ENCODE measurements around the gene ADGRB2. TPM values are rescaled to one million over a fixed set of nuclear protein-coding genes. Genes with fewer than 3 reads are reported as not detected.
A peak's percentile ranks its signal among the peaks of the same experiment; 100 is the strongest.
"Not testable (repeated sequence)": the region's sequence is repeated elsewhere in the genome, so short reads cannot be mapped to it uniquely, and the experiment has no call there.

ADGRB2 gene
- total RNA-seq, 4 donors from 2014 or later: 2.4 to 14.3 (median 9.8) TPM

- Histone ChIP-seq H3K27ac (no peak overlapping the region), H3K9me3 (no peaks in the 10 kb centered on the region), H3K4me1 (peaks cover 26 to 35% of the 10 kb centered on the region in 2 donors), H3K36me3 (no peaks in the 10 kb centered on the region), H3K4me3 (replicated peaks in 1 of 3) (no peak overlapping the region), H3K27me3 (no peaks in the 10 kb centered on the region)
- DNase-seq: no peak
- no peak for TF ChIP-seq POLR2A (IDR thresholded peaks at IDR 0.05)
- no peak for TF ChIP-seq CTCF (IDR thresholded peaks at IDR 0.05)
- WGBS, 2 donors: 83 to 86% methylated on average over 11 of the region's 11 CpGs
- intact Hi-C loops (cut with DNase I): loop anchor here (5.0 kb wide), 1 partner anchor 41 kb away; no protein-coding TSS in a partner anchor
These were observed 55.8 kb downstream of the ADGRB2 start for GRCh38 chr1:31708324-31708723.

GRCh38 chr1:31707711-31708110, 56.4 kb downstream of the ADGRB2 start:
- TF ChIP-seq POLR2A (IDR thresholded peaks at IDR 0.05) (no peak), CTCF (IDR thresholded peaks at IDR 0.05) (no peak)
- Histone ChIP-seq H3K4me1 (peaks cover 21 to 34% of the 10 kb centered on the region in 2 donors), H3K4me3 (replicated peaks in 1 of 3) (no peak overlapping the region), H3K27me3 (no peaks in the 10 kb centered on the region), H3K9me3 (no peaks in the 10 kb centered on the region), H3K27ac (no peak overlapping the region), H3K36me3 (no peaks in the 10 kb centered on the region)
- intact Hi-C loops (cut with DNase I): loop anchor here (5.0 kb wide), 1 partner anchor 40 kb away; no protein-coding TSS in a partner anchor
- DNase-seq: no peak
- 45 to 59% methylated on average over 5 of the region's 5 CpGs for WGBS, 2 donors

- not testable (repeated sequence) for H3K27ac ChIP-seq; DNase-seq; H3K9me3 ChIP-seq; H3K4me3 ChIP-seq (replicated peaks in 1 of 3); H3K36me3 ChIP-seq; H3K27me3 ChIP-seq
- WGBS, 2 donors: 87 to 94% methylated on average over 4 of the region's 4 CpGs
- peaks cover 15 to 28% of the 10 kb centered on the region in 2 donors for H3K4me1 ChIP-seq
- intact Hi-C loops (cut with DNase I): loop anchor here (5.0 kb wide), 1 partner anchor 40 kb away; no protein-coding TSS in a partner anchor
These were observed 57.0 kb downstream of the ADGRB2 start for GRCh38 chr1:31707059-31707600.

GRCh38 chr1:31706384-31707058, 57.6 kb downstream of the ADGRB2 start:
- no peak for DNase-seq
- intact Hi-C loops (cut with DNase I): loop anchor here (5.0 kb wide), 1 partner anchor 39 kb away; no protein-coding TSS in a partner anchor
- Histone ChIP-seq H3K4me3 (replicated peaks in 1 of 3) (no peak overlapping the region), H3K27me3 (no peaks in the 10 kb centered on the region), H3K9me3 (no peaks in the 10 kb centered on the region), H3K4me1 (peaks cover 9 to 28% of the 10 kb centered on the region in 2 donors), H3K36me3 (no peaks in the 10 kb centered on the region), H3K27ac (no peak overlapping the region)
- TF ChIP-seq CTCF (IDR thresholded peaks at IDR 0.05): no peak
- TF ChIP-seq POLR2A (IDR thresholded peaks at IDR 0.05): no peak
- WGBS, 2 donors: 90 to 91% methylated on average over 10 to 11 of the region's 15 CpGs

DNA sequence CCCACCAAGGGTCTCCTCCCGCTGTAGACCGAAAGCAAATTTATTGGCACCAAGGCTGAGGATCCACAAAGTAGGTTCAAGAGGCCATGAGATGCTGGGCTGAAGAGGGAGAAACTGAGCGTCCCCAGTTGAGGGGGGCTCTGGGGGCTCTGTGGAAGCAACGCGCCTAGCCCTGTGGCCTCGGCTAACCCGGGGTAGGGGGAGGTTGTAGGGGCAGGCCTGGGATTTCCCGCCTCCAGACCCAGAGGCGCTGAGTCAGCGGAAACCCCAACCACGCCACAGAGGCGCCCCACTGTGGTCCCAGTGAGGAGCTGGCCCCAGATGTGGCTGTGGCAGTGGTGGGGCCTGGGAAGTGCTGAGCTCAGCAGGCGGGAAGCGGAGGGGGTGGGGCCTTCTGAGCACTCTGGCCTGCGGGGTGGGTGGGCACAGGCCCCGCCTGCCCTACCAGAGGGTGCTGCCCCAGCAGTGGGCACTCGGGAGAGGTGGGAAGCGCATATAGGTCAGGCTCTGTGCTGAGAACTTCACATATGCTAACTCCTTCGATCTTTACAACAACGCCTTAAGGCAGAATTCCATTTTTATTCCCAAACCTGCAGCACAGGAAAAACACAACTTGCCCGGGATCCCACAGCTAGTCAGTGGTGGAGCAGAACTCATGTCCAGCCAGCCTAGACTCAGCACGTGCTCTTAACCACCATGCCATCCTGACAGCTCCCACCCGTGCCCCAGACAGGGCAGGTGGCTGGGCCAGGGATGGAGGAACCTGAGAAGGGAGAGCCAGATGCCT, 58.9 kb downstream of the ADGRB2 start:
- H3K9me3 ChIP-seq: no peaks in the 10 kb centered on the region
- no peak overlapping the region for H3K4me3 ChIP-seq (replicated peaks in 1 of 3)
- H3K27ac ChIP-seq: peak overlapping the region; percentile 7 to 74 (median 15)
- peak; percentile 28 to 34 for DNase-seq
- no peaks in the 10 kb centered on the region for H3K36me3 ChIP-seq
- TF ChIP-seq POLR2A (IDR thresholded peaks at IDR 0.05): no peak
- no peak for TF ChIP-seq CTCF (IDR thresholded peaks at IDR 0.05)
- intact Hi-C loops (cut with DNase I): loop anchor here (5.0 kb wide), 1 partner anchor 38 kb away; no protein-coding TSS in a partner anchor
- WGBS, 2 donors: 56 to 63% methylated on average over 16 of the region's 23 CpGs
- H3K4me1 ChIP-seq: peaks cover 18 to 40% of the 10 kb centered on the region in 2 donors
- no peaks in the 10 kb centered on the region for H3K27me3 ChIP-seq
